GM10248 (cell line): ENCODE data around the gene STARD8.

Source experiments
- CTCF ChIA-PET: fragments of 300-600 bp; sonication (Branson Sonifier 250); formaldehyde crosslinking; extraction: SDS; loops from one replicate; lab custom pipeline; 2021; ENCODE audit warnings: antibody characterized with exemption; lab: Yijun Ruan, JAX
- POLR2A ChIA-PET: fragments of 350-650 bp; sonication (Branson Sonifier 250); formaldehyde crosslinking; extraction: SDS; loops from one replicate; lab custom pipeline; 2020; ENCODE audit warnings: antibody characterized with exemption; lab: Yijun Ruan, JAX
- DNase-seq: peaks from one replicate; pipeline ENCODE4 v3.0.0; 2012; ENCODE audit errors: extremely low spot score
- CTCF ChIP-seq: IDR thresholded peaks from 2 replicates; pipeline ENCODE4 v1.5.1; 2012; ENCODE audit warnings: mild to moderate bottlenecking, low read depth; ENCODE audit errors: extremely low read depth, missing control alignments, control extremely low read depth

Gene STARD8

DNA sequence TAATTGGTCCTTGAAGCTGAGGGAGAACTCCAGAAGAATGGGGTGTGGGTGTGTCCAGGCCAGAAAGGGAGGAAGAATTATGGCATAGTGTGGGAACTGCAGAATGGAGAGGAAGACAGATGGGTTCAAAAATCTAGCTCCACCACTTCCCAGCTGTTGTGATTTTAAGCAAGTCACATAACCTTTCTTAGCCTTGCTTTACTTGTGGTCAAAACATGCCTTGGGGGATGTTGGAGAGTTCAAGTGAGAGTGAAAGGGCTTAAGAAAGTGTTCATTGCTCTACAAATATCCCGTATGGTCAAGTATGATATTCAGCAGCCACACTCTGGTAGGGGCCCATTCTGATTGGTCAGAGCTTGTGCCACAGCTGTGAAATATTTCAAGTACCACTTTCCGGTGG is 15.0 kb upstream of the STARD8 start:
- POLR2A ChIA-PET, result no interaction called here
- CTCF ChIA-PET, result interaction anchor here (1.2 kb wide), 2 partner anchors 32 to 51 kb away, joined by 3 read pairs; no protein-coding TSS in a partner anchor
- no peak for DNase-seq
- no peak for TF ChIP-seq CTCF

DNA sequence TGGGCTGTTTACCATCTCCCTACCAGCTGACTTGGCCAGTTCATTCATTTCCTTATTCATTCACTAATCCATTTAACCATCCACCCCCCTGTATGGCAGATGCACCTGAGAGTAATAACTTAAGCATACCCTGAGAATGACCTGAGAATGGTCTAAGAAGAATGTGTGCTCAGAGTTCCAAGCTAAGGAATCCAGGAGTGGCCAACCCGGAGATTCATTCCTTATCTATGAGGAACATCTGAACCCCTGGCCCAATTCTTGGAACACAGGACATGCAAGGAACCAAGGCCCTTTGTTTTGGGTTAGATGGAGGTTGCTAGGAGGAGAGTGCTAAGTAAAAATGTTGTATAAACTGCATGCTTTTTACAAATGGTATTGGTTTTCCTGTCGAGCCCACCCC is 13.5 kb upstream of the STARD8 start:
- POLR2A ChIA-PET, result no interaction called here
- no peak for DNase-seq
- CTCF ChIA-PET, result no interaction called here
- TF ChIP-seq CTCF, result no peak

GRCh38 chrX:68634649-68635227 is 12.7 kb upstream of the STARD8 start:
- no peak for TF ChIP-seq CTCF
- CTCF ChIA-PET, result no interaction called here
- no peak for DNase-seq
- POLR2A ChIA-PET, result no interaction called here

DNA sequence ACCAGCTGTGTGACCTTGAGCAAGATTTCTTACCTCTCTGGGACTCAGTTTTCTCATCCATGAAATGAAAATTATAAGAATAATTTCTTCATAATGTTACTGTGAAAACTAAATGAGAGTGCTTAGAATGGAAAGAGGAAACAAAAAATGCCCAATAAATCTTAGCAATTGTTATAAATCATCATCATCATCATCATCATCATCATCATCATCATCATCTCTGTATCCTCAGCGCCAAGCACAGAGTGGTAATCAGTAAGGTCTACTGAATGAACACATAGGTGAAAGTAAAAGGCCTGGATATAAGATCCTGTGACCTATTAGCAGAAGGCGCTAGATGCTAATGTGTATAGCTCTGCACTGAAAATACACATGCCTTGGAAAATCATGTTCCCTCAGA is 6.8 kb upstream of the STARD8 start:
- CTCF ChIA-PET, result no interaction called here
- POLR2A ChIA-PET, result no interaction called here
- no peak for DNase-seq
- no peak for TF ChIP-seq CTCF

DNA sequence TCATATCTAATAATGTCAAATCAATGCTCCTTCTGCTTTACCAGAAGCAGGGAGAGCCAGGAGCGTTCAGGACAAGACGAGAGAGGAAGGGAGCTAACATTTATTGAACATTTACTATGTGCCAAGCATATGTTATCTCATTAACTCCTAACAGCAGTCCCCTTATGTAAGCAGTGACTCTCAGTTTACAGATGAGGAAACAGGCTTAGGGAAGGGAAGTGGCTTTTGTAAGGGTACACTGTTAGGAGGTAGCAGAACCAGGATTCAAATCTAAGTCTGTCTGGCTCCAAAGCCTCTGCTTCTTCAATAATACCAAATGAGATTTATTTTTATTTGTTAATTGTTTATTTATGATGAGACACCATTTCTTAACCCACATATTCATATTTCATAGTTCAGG is 2.6 kb upstream of the STARD8 start:
- ChIA-PET CTCF (no interaction called here), POLR2A (no interaction called here)
- no peak for TF ChIP-seq CTCF

GRCh38 chrX:68646421-68646820 is 1.0 kb upstream of the STARD8 start:
- no peak for TF ChIP-seq CTCF
- CTCF ChIA-PET, result no interaction called here
- no peak for DNase-seq
- POLR2A ChIA-PET, result no interaction called here

More for the DNA sequence above, 2.6 kb upstream of the STARD8 start:
- no peak for DNase-seq

- no peak for DNase-seq
- POLR2A ChIA-PET, result no interaction called here
- TF ChIP-seq CTCF, result no peak
- CTCF ChIA-PET, result no interaction called here
Measured at GRCh38 chrX:68648960-68649359, 1.5 kb downstream of the STARD8 start.
